ENCODE results near the gene UTP25.

DNA sequence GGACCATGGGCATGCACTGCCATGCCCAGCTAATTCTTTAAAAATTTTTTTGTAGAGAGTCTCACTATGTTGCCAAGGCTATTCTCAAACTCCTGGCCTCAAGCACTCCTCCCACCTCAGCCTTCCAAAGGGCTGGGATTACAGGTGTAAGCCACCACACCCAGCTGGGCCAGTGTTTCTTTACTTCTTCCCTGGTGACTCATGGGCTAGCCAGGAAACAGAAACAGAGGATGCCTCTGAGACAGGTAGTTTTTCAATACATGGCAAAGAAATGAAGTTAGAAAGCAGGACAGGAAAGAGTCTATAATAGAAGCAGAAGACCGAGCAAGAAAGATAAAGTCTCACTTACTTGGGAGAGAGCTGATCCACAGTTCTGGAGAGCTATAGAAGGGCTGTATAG, 35.9 kb upstream of the UTP25 start:
- TF ChIP-seq, protein P1, sequence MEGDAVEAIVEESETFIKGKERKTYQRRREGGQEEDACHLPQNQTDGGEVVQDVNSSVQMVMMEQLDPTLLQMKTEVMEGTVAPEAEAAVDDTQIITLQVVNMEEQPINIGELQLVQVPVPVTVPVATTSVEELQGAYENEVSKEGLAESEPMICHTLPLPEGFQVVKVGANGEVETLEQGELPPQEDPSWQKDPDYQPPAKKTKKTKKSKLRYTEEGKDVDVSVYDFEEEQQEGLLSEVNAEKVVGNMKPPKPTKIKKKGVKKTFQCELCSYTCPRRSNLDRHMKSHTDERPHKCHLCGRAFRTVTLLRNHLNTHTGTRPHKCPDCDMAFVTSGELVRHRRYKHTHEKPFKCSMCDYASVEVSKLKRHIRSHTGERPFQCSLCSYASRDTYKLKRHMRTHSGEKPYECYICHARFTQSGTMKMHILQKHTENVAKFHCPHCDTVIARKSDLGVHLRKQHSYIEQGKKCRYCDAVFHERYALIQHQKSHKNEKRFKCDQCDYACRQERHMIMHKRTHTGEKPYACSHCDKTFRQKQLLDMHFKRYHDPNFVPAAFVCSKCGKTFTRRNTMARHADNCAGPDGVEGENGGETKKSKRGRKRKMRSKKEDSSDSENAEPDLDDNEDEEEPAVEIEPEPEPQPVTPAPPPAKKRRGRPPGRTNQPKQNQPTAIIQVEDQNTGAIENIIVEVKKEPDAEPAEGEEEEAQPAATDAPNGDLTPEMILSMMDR (IDR thresholded peaks at IDR 0.05): no peak
- TF ChIP-seq POLR2A (IDR thresholded peaks at IDR 0.05): no peak
